ENCODE results near the gene UBR3.

UBR3 gene

GRCh38 chr2:170002096-170002495 is 174.8 kb downstream of the UBR3 start:
- DNase-seq (ENCODE audit: low read depth in 3 of 3, low spot score in 1 of 3): no peak

GRCh38 chr2:170005702-170006101 is 178.4 kb downstream of the UBR3 start:
- no peak for DNase-seq (ENCODE audit: low read depth in 3 of 3, low spot score in 1 of 3)

GRCh38 chr2:170006587-170007325 is 179.5 kb downstream of the UBR3 start:
- DNase-seq (ENCODE audit: low read depth in 3 of 3, low spot score in 1 of 3): no peak

GRCh38 chr2:170009209-170009608 is 182.0 kb downstream of the UBR3 start:
- DNase-seq (ENCODE audit: low read depth in 3 of 3, low spot score in 1 of 3): no peak

- DNase-seq (ENCODE audit: low read depth in 3 of 3, low spot score in 1 of 3): no peak
These were observed 185.5 kb downstream of the UBR3 start for GRCh38 chr2:170012773-170013172.

GRCh38 chr2:170013802-170014551 is 186.7 kb downstream of the UBR3 start:
- DNase-seq (ENCODE audit: low read depth in 3 of 3, low spot score in 1 of 3): no peak

- DNase-seq (ENCODE audit: low read depth in 3 of 3, low spot score in 1 of 3): no peak
These were observed 187.5 kb downstream of the UBR3 start for GRCh38 chr2:170014769-170015168.

GRCh38 chr2:170017860-170018532 is 190.7 kb downstream of the UBR3 start:
- no peak for DNase-seq (ENCODE audit: low read depth in 3 of 3, low spot score in 1 of 3)

- no peak for DNase-seq (ENCODE audit: low read depth in 3 of 3, low spot score in 1 of 3)
These were observed 192.0 kb downstream of the UBR3 start for GRCh38 chr2:170019060-170019805.

- DNase-seq (ENCODE audit: low read depth in 3 of 3, low spot score in 1 of 3): no peak
These were observed 193.5 kb downstream of the UBR3 start for GRCh38 chr2:170020777-170021176.

- no peak for DNase-seq (ENCODE audit: low read depth in 3 of 3, low spot score in 1 of 3)
These were observed 195.4 kb downstream of the UBR3 start for GRCh38 chr2:170022692-170023091.

- no peak for DNase-seq (ENCODE audit: low read depth in 3 of 3, low spot score in 1 of 3)
These were observed 197.5 kb downstream of the UBR3 start for GRCh38 chr2:170024721-170025120.

- DNase-seq (ENCODE audit: low read depth in 3 of 3, low spot score in 1 of 3): no peak
These were observed 198.0 kb downstream of the UBR3 start for GRCh38 chr2:170025223-170025622.

GRCh38 chr2:170026361-170026760 is 199.1 kb downstream of the UBR3 start:
- no peak for DNase-seq (ENCODE audit: low read depth in 3 of 3, low spot score in 1 of 3)

- no peak for DNase-seq (ENCODE audit: low read depth in 3 of 3, low spot score in 1 of 3)
These were observed 202.3 kb downstream of the UBR3 start for GRCh38 chr2:170029551-170029950.

- DNase-seq (ENCODE audit: low read depth in 3 of 3, low spot score in 1 of 3): no peak
These were observed 202.8 kb downstream of the UBR3 start for GRCh38 chr2:170030040-170030439.

GRCh38 chr2:170031288-170031687 is 204.0 kb downstream of the UBR3 start:
- DNase-seq (ENCODE audit: low read depth in 3 of 3, low spot score in 1 of 3): no peak

- DNase-seq (ENCODE audit: low read depth in 3 of 3, low spot score in 1 of 3): no peak
These were observed 207.3 kb downstream of the UBR3 start for GRCh38 chr2:170034596-170034995.

- no peak for DNase-seq (ENCODE audit: low read depth in 3 of 3, low spot score in 1 of 3)
These were observed 211.5 kb downstream of the UBR3 start for GRCh38 chr2:170038734-170039133.

GRCh38 chr2:170039401-170040172 is 212.3 kb downstream of the UBR3 start:
- no peak for DNase-seq (ENCODE audit: low read depth in 3 of 3, low spot score in 1 of 3)
